CD4-positive, alpha-beta T cell treated with Interleukin-15 for 1 hour (primary cell): ENCODE measurements around the gene PHLDB2.

Experiments used
- DNase-seq: peaks from one replicate; pipeline ENCODE4 v3.0.0-alpha.2; 2020

PHLDB2 gene

DNA sequence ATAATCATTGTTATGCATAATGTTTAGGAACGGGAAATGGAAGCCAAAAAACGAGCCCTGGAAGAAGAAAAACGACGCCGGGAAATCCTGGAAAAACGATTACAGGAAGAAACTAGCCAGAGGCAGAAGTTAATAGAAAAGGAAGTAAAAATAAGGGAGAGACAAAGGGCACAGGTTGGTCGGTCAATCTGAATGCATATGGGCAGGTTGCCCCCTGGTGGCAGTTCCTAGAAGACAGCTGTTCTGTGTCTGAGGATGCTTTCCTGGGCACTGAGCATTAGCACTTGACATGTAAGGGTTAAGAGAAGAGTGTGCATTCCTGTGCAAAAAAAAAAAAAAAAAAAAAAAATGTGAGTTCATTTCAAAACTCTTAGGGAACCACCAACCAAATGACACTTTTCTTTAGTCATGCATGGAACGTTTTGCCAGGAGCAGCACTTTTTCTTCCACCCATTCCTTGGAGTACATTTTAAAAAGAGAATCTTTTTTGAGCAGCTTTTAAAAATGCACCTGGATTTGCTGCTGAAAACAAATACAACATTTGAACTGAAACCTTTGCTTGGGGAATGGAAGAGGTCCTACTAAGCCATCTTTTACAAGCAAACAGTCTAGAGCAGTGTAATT lies 108.7 kb downstream of the PHLDB2 start:
- peak; percentile 73 for DNase-seq

DNA sequence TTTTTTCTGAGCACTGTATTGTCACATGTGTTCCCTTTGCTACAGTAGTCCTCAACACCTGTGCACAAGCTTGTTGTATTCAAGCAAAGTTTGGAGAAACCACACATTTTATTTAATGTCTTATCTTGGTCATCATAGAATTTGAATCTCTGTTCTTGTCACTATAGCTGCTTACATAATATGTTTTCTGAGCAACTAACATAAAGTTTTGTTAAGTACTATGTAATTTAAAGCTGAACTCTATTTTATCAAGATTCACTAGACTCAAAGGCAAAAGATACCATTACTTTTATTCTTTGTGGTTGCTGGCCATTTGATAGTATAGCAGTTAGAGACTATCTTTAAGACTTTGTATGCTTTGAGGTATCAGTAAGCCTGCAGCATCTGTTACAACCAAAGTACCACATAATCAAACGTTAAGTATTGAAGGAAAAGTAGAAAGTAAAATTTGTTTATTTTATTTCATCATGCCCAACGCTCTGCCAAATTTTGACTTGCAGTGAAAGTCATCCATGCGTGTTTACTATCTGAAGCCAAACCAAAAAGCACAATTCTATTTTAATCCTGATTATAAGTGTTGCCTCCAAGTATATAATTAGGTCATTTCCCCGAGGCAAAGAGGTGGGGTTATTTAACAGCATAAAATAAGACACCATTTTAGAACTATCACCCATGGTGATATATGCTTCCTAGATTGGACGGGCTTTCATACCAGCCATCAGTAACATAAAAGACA lies 109.4 kb downstream of the PHLDB2 start:
- DNase-seq: no peak

DNA sequence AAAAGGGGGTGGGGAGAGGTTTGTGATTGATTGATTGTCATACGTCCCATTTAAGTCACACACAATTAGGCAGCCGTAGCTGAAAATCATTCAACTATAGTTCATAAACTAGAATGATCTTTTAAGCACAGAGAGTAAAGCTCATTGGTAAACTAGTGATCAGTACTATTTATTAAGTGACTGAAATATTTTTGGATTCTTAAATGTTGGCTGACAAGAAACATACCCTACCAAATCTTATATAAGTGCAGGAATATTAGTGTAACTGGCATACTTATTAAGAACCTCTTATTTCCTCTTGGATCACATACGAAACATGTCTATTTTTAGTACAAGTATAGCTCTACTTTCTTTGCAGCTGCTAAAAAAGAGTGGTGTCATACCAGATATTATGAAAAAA lies 111.3 kb downstream of the PHLDB2 start:
- no peak for DNase-seq

GRCh38 chr3:111971533-111972130 lies 112.6 kb downstream of the PHLDB2 start:
- DNase-seq: no peak

GRCh38 chr3:111972891-111973290 lies 113.8 kb downstream of the PHLDB2 start:
- no peak for DNase-seq

DNA sequence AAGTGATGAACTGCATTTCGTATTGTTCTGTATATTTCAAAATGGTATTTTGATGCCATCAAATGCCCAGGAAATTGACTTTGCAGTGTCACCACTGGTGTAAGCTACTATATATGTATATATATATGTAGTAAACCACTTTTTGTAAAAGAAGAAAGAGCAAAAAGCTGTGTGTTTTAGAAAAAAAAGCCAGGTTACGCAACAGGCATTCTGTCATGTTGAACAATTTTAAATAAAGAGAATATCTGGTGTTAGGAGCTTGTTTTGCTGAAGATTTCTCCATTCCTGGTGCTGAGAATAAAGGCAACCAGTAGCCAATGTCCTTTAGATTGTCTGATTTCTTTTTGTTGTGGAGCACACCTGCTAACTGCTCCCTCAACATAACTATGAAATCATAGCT lies 116.1 kb downstream of the PHLDB2 start:
- no peak for DNase-seq

- no peak for DNase-seq
These were observed 117.2 kb downstream of the PHLDB2 start for GRCh38 chr3:111976254-111976653.

GRCh38 chr3:111978583-111979433 lies 119.7 kb downstream of the PHLDB2 start, which contains the start of gene ABHD10:
ABHD10 (plus strand) TSS chr3:111979026; CDS start chr3:111979062, 36 bp downstream.
- peak; percentile 97 for DNase-seq

GRCh38 chr3:111979434-111980038 lies 120.5 kb downstream of the PHLDB2 start:
- DNase-seq: no peak

GRCh38 chr3:111980716-111981456 lies 121.8 kb downstream of the PHLDB2 start:
- DNase-seq: no peak

GRCh38 chr3:111981457-111981763 lies 122.3 kb downstream of the PHLDB2 start:
- DNase-seq: no peak

DNA sequence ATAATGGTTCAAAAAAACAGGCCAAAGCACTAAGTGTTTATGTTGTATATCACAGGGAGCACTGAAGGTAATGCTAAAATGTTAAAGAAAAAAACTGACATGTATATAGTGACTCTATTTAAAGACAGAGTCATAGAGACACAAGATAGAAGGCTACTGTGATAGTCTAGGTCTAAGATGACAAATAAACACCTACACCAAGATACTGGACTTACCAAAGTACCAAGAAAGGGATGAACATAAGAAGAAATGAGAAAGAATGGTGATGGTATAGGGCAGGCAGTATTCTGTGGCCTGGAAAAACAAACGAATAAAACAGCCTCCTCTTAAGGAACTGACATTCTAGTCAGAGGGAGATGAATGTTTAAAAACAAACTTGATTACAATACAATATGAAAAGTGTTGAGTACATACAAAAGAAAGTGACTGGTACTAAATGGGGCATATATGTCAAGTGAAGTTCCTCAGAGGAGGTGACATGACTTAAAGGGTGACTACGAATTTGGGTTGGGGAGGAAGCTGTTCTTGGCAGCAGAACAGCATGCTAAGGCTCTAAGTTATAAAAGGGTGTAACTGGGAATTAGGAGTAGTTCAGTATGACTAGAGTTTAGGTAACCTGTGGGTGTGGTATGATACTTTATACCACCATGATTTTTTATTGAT lies 125.7 kb downstream of the PHLDB2 start:
- no peak for DNase-seq

DNA sequence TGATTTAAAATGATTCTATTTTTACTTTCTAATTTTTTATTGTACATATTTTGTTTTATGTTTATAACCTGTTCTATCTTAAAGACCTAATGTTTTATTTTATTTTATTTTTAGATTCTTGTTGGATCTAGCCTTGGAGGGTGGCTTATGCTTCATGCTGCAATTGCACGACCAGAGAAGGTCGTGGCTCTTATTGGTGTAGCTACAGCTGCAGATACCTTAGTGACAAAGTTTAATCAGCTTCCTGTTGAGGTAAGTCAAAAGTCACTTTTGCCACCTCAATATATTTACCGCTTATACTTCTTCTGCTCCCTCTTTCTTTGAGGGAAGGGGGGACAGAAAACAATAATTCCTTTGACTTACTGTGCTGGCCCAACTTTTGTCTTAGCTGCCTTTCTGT lies 127.7 kb downstream of the PHLDB2 start:
- no peak for DNase-seq

- DNase-seq: no peak
These were observed 130.1 kb downstream of the PHLDB2 start for GRCh38 chr3:111989061-111989678.

GRCh38 chr3:111993038-111993437 lies 134.0 kb downstream of the PHLDB2 start:
- no peak for DNase-seq

GRCh38 chr3:111998636-111999483 lies 139.8 kb downstream of the PHLDB2 start, which contains the start of gene TAGLN3:
TAGLN3 (plus strand) TSS chr3:111998922; CDS start chr3:111999423, 501 bp downstream.
- no peak for DNase-seq

- DNase-seq: no peak
These were observed 140.6 kb downstream of the PHLDB2 start for GRCh38 chr3:111999484-112000324.

DNA sequence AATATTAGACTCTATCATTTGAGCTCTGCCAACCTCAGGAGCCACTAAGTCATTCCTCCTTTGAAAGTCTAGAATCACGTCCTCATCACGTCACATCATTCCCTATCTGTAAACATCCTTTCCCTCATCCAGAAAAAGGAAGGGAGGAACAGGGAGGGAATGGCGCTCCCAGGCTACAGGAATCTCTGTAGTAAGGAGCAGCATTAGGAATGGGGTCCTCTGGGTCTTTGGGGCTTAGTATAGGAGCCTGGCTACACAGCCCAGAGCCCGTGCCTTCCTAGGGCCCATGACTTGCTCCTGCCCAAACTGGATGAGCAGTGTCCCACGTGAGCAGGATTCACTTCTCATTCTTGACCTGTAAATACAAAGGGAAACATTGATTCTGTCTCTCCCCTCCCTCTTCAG lies 141.3 kb downstream of the PHLDB2 start:
- DNase-seq: no peak

- DNase-seq: no peak
These were observed 141.9 kb downstream of the PHLDB2 start for GRCh38 chr3:112000966-112001365.
